Common myeloid progenitor, CD34-positive (primary cell): ENCODE measurements around the gene KAZN.

ENCODE experiments used
- CTCF ChIA-PET: fragments of 350-600 bp; sonication (Branson Sonifier 250); formaldehyde crosslinking; loops from one replicate; lab custom pipeline; 2021; ENCODE audit warnings: antibody characterized with exemption; lab: Charles Lee
- POLR2A ChIA-PET: fragments of 350-600 bp; sonication (Branson Sonifier 250); formaldehyde crosslinking; loops from one replicate; lab custom pipeline; 2021; ENCODE audit warnings: antibody characterized with exemption; lab: Charles Lee
- DNase-seq, 3 donors: peaks; one replicate each; pipeline versions ENCODE4 v3.0.0 to v3.0.0-alpha.2; 2013
- H3K27ac ChIP-seq, 2 experiments: 1 replicate in 1 of 2; 2 replicates in 1 of 2; pipeline ENCODE4 v1.7.0; 2013; ENCODE audit warnings: inconsistent platforms in 2 of 2, low read length in 2 of 2, mild to moderate bottlenecking in 2 of 2, low read depth in 1 of 2, moderate library complexity in 1 of 2; ENCODE audit not compliant: severe bottlenecking in 2 of 2, insufficient read depth in 1 of 2, poor library complexity in 1 of 2
- H3K27me3 ChIP-seq, 5 experiments: replicated peaks in 2 of 5; 1 replicate in 3 of 5; 2 replicates in 2 of 5; pipeline versions ENCODE4 v1.6.1 to v1.7.0; 2013; ENCODE audit warnings: low read length in 4 of 5, mild to moderate bottlenecking in 2 of 5, moderate library complexity in 2 of 5, inconsistent platforms in 1 of 5; ENCODE audit not compliant: insufficient read depth in 5 of 5, control insufficient read depth in 4 of 5
- H3K36me3 ChIP-seq, 4 experiments: 1 replicate in 2 of 4; 2 replicates in 2 of 4; pipeline versions ENCODE4 v1.6.1 to v1.7.0; 2013; ENCODE audit warnings: low read length in 3 of 4, control low read depth in 1 of 4, mild to moderate bottlenecking in 1 of 4; ENCODE audit not compliant: control insufficient read depth in 4 of 4, insufficient read depth in 4 of 4
- H3K4me1 ChIP-seq, 4 experiments: 1 replicate in 3 of 4; 2 replicates in 1 of 4; pipeline versions ENCODE4 v1.6.1 to v1.7.1; 2013; ENCODE audit warnings: low read length in 3 of 4, mild to moderate bottlenecking in 3 of 4, control low read depth in 1 of 4, inconsistent platforms in 1 of 4, moderate library complexity in 1 of 4; ENCODE audit not compliant: control insufficient read depth in 4 of 4, insufficient read depth in 4 of 4; ENCODE audit errors: control extremely low read depth in 1 of 4
- H3K4me3 ChIP-seq, 7 experiments: 1 replicate in 4 of 7; 2 replicates in 3 of 7; pipeline versions ENCODE4 v1.5.1 to v1.7.0; 2013; ENCODE audit warnings: mild to moderate bottlenecking in 7 of 7, low read length in 6 of 7, moderate library complexity in 6 of 7, inconsistent platforms in 2 of 7, low read depth in 2 of 7, control low read depth in 1 of 7; ENCODE audit not compliant: insufficient read depth in 4 of 7, control insufficient read depth in 1 of 7; ENCODE audit errors: extremely low read depth in 1 of 7
- H3K9me3 ChIP-seq, 5 experiments: 1 replicate in 4 of 5; 2 replicates in 1 of 5; pipeline versions ENCODE4 v1.6.1 to v1.7.1; 2013; ENCODE audit warnings: low read length in 4 of 5, mild to moderate bottlenecking in 2 of 5, inconsistent platforms in 1 of 5, low read depth in 1 of 5, moderate library complexity in 1 of 5; ENCODE audit not compliant: control insufficient read depth in 4 of 5, insufficient read depth in 2 of 5; ENCODE audit errors: control extremely low read depth in 1 of 5
- WGBS: methylation state at CpG from one replicate; pipeline ENCODE4 v1.1.5; 2013; ENCODE audit not compliant: insufficient coverage; 5-methylcytosine and 5-hydroxymethylcytosine counted together

The KAZN gene

GRCh38 chr1:15122331-15122730 is 523.8 kb downstream of the KAZN start:
- Histone ChIP-seq H3K4me1 (no peaks in the 10 kb centered on the region), H3K27me3 (no peaks in the 10 kb centered on the region), H3K9me3 (no peaks in the 10 kb centered on the region), H3K4me3 (no peak overlapping the region), H3K36me3 (no peaks in the 10 kb centered on the region), H3K27ac (no peak overlapping the region)
- ChIA-PET POLR2A (no interaction called here), CTCF (interaction anchor here (1.8 kb wide), 1 partner anchor 150 kb away, joined by 5 read pairs; no protein-coding TSS in a partner anchor)
- no peak for DNase-seq
- WGBS, result 91% methylated on average over 7 of the region's 7 CpGs

DNA sequence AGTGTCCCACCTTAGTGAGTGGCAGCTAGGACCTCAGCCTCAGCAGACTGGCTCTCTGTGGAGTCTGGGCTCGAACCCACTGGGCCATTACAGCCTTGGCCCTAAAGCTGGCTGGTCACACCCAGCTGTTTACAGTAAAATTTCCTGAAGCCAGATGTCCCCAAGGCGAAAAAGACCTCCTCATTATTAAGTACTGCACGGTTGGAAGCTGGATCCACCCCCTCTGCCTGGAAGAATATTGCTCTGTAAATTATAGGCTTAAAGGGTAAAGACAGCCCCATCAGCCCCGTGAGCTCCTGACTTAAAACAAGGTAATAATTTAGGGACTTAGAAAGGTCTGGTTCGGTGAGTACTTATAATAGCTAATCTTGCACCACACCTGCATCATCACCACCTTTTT is 524.8 kb downstream of the KAZN start:
- WGBS, result 100% methylated on average over 3 of the region's 5 CpGs
- CTCF ChIA-PET, result interaction anchor here (0.7 to 1.8 kb wide), 3 partner anchors 29 to 149 kb away, joined by 3 to 5 read pairs (median 4); no protein-coding TSS in a partner anchor
- H3K27ac ChIP-seq, result no peak overlapping the region
- POLR2A ChIA-PET, result no interaction called here
- H3K9me3 ChIP-seq, result no peaks in the 10 kb centered on the region
- H3K4me1 ChIP-seq, result no peaks in the 10 kb centered on the region
- H3K4me3 ChIP-seq, result no peak overlapping the region
- no peak for DNase-seq
- no peaks in the 10 kb centered on the region for H3K27me3 ChIP-seq
- no peaks in the 10 kb centered on the region for H3K36me3 ChIP-seq

DNA sequence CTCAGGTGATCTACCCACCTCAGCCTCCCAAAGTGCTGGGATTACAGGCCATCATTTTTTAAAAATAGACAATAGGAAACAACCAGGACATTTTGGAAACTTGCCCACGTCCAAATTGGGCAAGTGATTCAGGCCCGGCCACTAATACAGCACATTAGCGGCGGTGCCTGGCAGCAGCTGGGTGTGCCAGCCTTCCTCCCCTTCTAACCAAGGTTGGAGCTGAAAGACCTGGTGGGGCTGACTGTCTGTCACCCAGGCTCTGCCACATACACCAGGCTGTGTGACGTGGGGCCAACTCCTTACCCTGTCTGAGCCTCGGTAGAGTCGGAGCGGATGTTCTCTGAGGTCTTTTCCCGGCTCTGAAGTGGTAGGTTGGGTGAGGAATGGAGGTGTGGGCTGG is 525.4 kb downstream of the KAZN start:
- H3K27me3 ChIP-seq, result no peaks in the 10 kb centered on the region
- H3K36me3 ChIP-seq, result no peaks in the 10 kb centered on the region
- POLR2A ChIA-PET, result no interaction called here
- H3K4me3 ChIP-seq, result no peak overlapping the region
- peaks cover 0 to 4% (median 3%) of the 10 kb centered on the region in 4 experiments for H3K4me1 ChIP-seq
- no peak overlapping the region for H3K27ac ChIP-seq
- DNase-seq, result no peak
- CTCF ChIA-PET, result interaction anchor here (0.6 to 1.8 kb wide), 3 partner anchors 28 to 264 kb away, joined by 3 to 5 read pairs (median 4); no protein-coding TSS in a partner anchor
- H3K9me3 ChIP-seq, result no peaks in the 10 kb centered on the region
- WGBS, result 100% methylated on average over 4 of the region's 9 CpGs

- DNase-seq, result no peak
- 100% methylated on average over 14 of the region's 25 CpGs for WGBS
- ChIA-PET CTCF (interaction anchor here (0.6 to 10.7 kb wide), 5 partner anchors 28 to 263 kb away, joined by 3 to 111 read pairs (median 4); partner anchors contain the start of gene TMEM51), POLR2A (no interaction called here)
- no peaks in the 10 kb centered on the region for H3K36me3 ChIP-seq
- H3K27ac ChIP-seq, result no peak overlapping the region
- no peaks in the 10 kb centered on the region for H3K27me3 ChIP-seq
- peaks cover 0 to 3% (median 0%) of the 10 kb centered on the region in 5 experiments for H3K9me3 ChIP-seq
- H3K4me1 ChIP-seq, result peaks cover 0 to 4% (median 4%) of the 10 kb centered on the region in 4 experiments
- H3K4me3 ChIP-seq, result no peak overlapping the region
Observed at GRCh38 chr1:15124362-15125100, 526.0 kb downstream of the KAZN start.

- H3K9me3 ChIP-seq, result peaks cover 0 to 9% (median 4%) of the 10 kb centered on the region in 5 experiments
- H3K27ac ChIP-seq, result no peak overlapping the region
- WGBS, result 98% methylated on average over 7 of the region's 7 CpGs
Observed at GRCh38 chr1:15125101-15125745, 526.7 kb downstream of the KAZN start.

DNA sequence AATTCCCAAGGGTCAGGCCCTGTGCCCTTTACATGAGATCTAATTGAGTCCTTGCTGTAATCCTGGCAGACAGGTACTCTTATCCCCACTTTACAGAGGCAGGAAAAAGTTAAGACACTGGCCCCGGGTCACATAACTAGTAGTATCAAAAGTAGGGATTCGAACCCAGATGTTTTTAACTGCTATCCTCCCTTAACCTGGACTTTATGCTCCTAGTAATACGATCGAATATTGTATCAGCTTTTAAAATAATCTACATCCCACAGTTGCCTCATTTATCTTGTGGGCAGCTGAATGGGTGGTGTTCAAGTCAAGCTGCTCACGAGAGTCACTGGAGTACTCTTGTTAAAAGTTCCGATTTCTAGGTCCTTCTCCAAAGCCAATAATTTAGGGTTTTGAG is 529.6 kb downstream of the KAZN start:
- 85% methylated on average over 6 of the region's 6 CpGs for WGBS
- H3K4me3 ChIP-seq, result no peak overlapping the region
- peaks cover 0 to 4% (median 4%) of the 10 kb centered on the region in 4 experiments for H3K4me1 ChIP-seq
- no peaks in the 10 kb centered on the region for H3K27me3 ChIP-seq
- H3K36me3 ChIP-seq, result no peaks in the 10 kb centered on the region
- peaks cover 1 to 13% (median 6%) of the 10 kb centered on the region in 5 experiments for H3K9me3 ChIP-seq
- no peak overlapping the region for H3K27ac ChIP-seq
- ChIA-PET CTCF (interaction anchor here (0.9 to 10.7 kb wide), 19 partner anchors 9 to 176 kb away, joined by 3 to 111 read pairs (median 5); partner anchors contain the start of genes FHAD1 and TMEM51), POLR2A (interaction anchor here (1.1 to 1.9 kb wide), 2 partner anchors 14 to 144 kb away, joined by 4 to 8 read pairs; no protein-coding TSS in a partner anchor)
- no peak for DNase-seq

More at GRCh38 chr1:15125101-15125745, 526.7 kb downstream of the KAZN start:
- Histone ChIP-seq H3K4me3 (no peak overlapping the region), H3K36me3 (no peaks in the 10 kb centered on the region), H3K27me3 (no peaks in the 10 kb centered on the region), H3K4me1 (peaks cover 0 to 4% (median 4%) of the 10 kb centered on the region in 4 experiments)
- POLR2A ChIA-PET, result no interaction called here
- no peak for DNase-seq
- CTCF ChIA-PET, result interaction anchor here (0.6 to 10.7 kb wide), 10 partner anchors 9 to 179 kb away, joined by 3 to 111 read pairs (median 5); partner anchors contain the start of gene TMEM51
